ENCODE data around the gene FKBP1A.

The FKBP1A gene

DNA sequence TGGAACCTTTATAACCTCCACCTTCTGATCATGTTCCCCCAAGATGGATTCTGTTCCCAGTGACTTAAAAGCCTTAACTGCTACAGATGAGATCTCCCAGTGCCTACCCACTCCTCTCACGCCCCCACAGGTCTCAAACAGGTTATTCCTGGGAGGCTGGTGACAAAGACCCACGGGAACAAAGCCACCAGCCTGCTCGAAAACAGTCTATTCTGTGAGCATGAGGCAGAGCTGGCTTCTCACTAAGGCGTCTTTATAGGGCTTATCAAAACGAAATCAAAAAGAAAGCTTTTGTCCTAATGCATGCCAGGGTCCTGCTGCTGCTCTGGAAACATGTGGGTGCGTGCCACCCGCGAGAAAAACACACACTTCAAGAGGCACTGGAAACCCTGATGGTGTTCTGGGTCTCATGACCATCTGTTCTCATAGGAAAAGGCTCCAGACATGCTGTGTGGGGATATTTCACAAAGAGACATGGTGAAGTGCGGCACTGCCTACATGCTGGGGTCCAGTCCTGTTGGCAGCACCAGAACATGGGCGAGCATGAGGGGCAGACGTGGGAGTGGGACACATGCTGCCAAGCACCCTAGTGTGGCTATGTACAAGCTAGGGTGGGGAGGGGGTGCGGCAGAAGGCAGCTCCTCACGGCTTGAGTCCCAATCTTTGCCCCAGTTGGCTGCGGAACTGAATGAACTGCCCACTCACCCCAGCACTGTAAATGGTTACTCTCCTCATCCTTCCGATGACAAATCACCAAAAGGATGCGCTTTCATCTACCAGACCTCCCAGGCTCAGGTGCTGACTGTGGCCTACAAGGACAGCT, 2.1 kb downstream of the FKBP1A start:
- H3K27ac ChIP-seq (replicated peaks) = no peak overlapping the region

DNA sequence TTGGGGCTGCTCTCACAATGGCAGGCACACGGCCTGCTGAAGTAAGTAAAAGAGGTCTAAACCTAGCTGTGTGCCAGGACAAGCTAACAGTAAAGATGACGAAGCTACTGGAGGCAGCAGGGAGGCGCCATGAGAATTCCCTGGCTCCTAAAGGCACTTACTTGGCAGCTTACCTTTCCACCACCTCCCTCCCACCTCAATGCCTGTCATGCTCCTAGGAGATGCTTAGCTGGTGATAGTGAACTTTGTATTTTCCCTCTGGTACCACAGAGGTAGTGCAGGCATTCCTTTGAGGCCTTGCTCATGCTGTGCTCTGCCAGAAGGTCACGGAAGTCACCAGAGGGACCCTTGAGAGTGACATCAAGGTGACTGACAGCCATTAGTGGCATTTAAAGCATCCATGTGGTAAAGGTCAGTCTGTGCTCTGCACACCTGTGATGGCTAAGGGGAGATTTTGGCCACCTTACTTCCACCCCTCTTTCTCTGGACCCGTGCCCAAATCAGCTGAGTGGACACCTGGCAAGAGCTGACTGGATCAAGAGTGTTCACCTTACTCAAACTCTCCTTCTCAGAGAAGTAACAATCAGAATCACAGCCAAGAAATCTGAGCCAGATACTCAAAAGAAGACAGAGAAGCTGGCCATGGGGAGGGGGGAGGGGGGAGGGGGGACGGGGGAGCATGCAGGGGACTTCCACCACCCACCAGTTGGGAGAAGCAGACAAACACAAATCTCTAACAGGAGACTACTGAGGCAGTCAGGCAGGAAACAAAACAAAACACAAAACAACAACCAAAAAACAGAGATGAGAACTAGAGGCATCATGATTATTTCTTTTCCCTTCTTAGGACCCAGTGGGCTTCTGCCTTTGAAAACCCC, 2.9 kb downstream of the FKBP1A start:
- H3K4me3 ChIP-seq (replicated peaks; ENCODE audit: insufficient read depth, low read length) = no peak overlapping the region

More for the DNA sequence above, 2.1 kb downstream of the FKBP1A start:
- TF ChIP-seq CTCF (IDR thresholded peaks at IDR 0.05; ENCODE audit: insufficient read depth, low read length) (no peak), GABPA (IDR thresholded peaks at IDR 0.05; ENCODE audit: low read depth) (no peak), SPI1 (IDR thresholded peaks at IDR 0.05; ENCODE audit: borderline replicate concordance, low read depth) (no peak), POLR2AphosphoS5 (IDR thresholded peaks at IDR 0.05; ENCODE audit: low read depth) (no peak)
- TF ChIP-seq, protein P1, sequence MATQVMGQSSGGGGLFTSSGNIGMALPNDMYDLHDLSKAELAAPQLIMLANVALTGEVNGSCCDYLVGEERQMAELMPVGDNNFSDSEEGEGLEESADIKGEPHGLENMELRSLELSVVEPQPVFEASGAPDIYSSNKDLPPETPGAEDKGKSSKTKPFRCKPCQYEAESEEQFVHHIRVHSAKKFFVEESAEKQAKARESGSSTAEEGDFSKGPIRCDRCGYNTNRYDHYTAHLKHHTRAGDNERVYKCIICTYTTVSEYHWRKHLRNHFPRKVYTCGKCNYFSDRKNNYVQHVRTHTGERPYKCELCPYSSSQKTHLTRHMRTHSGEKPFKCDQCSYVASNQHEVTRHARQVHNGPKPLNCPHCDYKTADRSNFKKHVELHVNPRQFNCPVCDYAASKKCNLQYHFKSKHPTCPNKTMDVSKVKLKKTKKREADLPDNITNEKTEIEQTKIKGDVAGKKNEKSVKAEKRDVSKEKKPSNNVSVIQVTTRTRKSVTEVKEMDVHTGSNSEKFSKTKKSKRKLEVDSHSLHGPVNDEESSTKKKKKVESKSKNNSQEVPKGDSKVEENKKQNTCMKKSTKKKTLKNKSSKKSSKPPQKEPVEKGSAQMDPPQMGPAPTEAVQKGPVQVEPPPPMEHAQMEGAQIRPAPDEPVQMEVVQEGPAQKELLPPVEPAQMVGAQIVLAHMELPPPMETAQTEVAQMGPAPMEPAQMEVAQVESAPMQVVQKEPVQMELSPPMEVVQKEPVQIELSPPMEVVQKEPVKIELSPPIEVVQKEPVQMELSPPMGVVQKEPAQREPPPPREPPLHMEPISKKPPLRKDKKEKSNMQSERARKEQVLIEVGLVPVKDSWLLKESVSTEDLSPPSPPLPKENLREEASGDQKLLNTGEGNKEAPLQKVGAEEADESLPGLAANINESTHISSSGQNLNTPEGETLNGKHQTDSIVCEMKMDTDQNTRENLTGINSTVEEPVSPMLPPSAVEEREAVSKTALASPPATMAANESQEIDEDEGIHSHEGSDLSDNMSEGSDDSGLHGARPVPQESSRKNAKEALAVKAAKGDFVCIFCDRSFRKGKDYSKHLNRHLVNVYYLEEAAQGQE (IDR thresholded peaks at IDR 0.05; ENCODE audit: insufficient replicate concordance, low read depth) = no peak
- Histone ChIP-seq H3K27me3 (ENCODE audit: insufficient read depth, poor library complexity, severe bottlenecking) (no peaks in the 10 kb centered on the region), H3K4me3 (replicated peaks; ENCODE audit: insufficient read depth, low read length) (no peak overlapping the region)
- DNase-seq (ENCODE audit: low read depth in 1 of 2, low spot score in 1 of 2) = no peak

More for the DNA sequence above, 2.9 kb downstream of the FKBP1A start:
- no peak for DNase-seq (ENCODE audit: low read depth in 1 of 2, low spot score in 1 of 2)
- TF ChIP-seq GABPA (IDR thresholded peaks at IDR 0.05; ENCODE audit: low read depth) (no peak), CTCF (IDR thresholded peaks at IDR 0.05; ENCODE audit: insufficient read depth, low read length) (no peak), POLR2AphosphoS5 (IDR thresholded peaks at IDR 0.05; ENCODE audit: low read depth) (no peak), SPI1 (IDR thresholded peaks at IDR 0.05; ENCODE audit: borderline replicate concordance, low read depth) (no peak)
- TF ChIP-seq, protein P1 (IDR thresholded peaks at IDR 0.05; ENCODE audit: insufficient replicate concordance, low read depth) = no peak
- H3K27ac ChIP-seq (replicated peaks) = no peak overlapping the region
- H3K27me3 ChIP-seq (ENCODE audit: insufficient read depth, poor library complexity, severe bottlenecking) = no peaks in the 10 kb centered on the region
